ENCODE measurements around the gene ACP4.

ACP4 gene

GRCh38 chr19:50822661-50823208 lies 32.5 kb downstream of the ACP4 start:
- DNase-seq (ENCODE audit: low spot score): no peak

DNA sequence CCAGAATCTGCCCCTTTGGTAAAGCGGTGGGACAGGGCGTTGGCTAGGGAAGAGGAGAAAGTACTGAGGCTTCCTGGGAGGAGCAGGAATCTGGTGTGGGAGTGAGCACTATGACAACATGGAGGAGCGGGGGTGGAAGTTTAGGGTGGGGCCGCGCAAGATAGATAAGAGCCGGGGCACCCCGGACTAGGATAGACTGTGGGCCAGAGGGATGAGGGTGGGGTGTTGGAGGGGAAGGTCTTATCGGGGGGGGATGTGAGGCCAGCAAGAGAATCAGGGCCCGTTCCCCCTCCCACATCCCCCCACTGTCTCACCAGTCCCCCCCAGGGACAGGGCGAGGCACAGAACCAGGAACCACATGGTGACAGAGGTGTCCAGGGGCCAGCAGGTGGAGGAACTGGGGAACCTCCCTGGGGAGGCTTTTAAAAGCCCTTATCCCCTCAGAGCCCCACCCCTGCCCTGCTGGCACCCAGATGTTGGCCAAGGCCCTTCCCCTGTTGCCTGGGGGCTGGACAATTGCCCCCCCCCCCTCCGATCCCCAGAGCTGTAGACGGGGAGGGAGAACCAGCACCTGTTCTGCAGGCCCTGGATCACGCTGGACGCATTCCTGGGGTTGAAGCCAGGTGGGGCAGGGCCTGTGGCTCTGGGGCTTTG lies 33.3 kb downstream of the ACP4 start, which contains the start of gene KLK1:
Gene KLK1 (minus strand): TSS at position 399 of the 654 bp plus-strand sequence. CDS start 39 bp downstream, at position 360.
- DNase-seq (ENCODE audit: low spot score): no peak

DNA sequence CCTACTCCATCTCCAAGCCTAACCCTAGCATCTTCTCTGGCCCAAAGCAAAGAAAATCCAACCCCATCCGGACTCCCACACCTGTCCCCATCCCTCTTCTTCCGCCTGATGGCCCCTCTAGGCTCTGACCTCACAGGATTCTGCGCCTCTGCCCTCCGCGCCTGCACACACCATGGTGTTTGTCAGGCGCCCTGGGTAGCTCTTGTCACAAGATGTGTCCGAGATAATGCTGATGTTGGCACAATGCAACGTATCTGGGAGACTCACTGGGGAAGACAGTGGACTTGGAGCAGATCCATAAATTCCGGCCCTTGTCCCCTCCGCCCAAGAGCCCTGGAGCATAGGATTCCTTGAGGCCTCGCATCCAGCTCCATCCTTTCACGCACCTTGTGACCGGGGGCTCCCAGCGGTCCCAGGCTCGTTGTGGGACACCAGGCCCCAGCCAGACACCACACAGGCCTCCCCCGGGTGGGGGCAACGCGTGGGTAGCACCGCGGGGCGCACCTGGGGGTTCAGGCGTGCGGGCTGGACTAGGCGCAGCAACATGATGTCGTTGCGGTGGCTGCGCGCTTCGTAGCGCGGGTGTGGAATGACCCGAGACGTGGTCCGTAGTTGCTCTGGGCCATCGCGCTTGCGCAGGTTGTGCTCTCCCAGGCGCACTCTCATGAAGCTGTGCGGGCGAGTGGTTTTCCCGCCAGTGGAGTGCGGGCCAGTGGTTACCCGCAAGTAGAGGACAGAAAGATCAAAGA lies 36.5 kb downstream of the ACP4 start:
- DNase-seq (ENCODE audit: low spot score): no peak

DNA sequence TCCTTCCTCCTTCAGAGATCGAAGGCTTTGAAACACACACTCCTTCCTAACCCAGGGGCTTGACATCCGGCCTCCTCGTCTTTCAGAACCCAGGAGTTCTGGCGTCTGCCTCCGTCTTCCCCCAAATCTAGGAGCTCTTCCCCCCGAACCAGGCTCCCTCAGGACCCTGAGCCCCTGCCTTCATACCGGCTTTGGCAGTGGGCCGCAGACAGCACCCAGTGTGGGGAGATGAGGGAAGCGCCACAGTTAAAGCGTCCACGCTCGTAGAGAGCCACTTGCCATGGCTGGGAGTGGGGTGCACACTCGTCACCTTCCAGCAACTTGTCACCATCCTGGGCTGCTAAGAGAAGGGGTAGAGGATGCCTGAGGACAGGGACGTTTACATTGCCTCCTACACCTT lies 37.3 kb downstream of the ACP4 start:
- DNase-seq (ENCODE audit: low spot score): no peak

GRCh38 chr19:50829801-50830200 lies 39.6 kb downstream of the ACP4 start:
- DNase-seq (ENCODE audit: low spot score): no peak

- no peak for DNase-seq (ENCODE audit: low spot score)
These were observed 40.2 kb downstream of the ACP4 start for GRCh38 chr19:50830266-50831025.

GRCh38 chr19:50831026-50831396 lies 40.8 kb downstream of the ACP4 start:
- no peak for DNase-seq (ENCODE audit: low spot score)

DNA sequence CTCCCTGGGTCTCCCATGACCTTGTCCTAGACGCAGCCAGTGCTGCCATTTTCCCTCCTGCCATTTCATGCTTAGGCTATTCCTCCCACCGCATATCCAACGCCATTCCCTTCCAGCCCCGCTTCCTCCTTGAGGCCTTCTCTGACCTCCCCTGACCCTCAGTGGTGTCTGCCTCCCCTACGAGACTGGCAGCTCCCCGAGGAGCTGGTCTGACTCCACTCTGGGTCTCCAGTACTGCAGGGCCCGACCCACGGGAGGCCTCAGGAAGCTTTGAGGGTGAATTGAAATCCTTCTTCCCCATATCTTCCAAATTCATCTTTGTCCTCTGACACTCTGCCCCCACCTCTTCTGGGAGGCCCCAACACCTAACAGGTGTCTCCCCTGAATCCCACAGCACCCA lies 42.5 kb downstream of the ACP4 start:
- no peak for DNase-seq (ENCODE audit: low spot score)

DNA sequence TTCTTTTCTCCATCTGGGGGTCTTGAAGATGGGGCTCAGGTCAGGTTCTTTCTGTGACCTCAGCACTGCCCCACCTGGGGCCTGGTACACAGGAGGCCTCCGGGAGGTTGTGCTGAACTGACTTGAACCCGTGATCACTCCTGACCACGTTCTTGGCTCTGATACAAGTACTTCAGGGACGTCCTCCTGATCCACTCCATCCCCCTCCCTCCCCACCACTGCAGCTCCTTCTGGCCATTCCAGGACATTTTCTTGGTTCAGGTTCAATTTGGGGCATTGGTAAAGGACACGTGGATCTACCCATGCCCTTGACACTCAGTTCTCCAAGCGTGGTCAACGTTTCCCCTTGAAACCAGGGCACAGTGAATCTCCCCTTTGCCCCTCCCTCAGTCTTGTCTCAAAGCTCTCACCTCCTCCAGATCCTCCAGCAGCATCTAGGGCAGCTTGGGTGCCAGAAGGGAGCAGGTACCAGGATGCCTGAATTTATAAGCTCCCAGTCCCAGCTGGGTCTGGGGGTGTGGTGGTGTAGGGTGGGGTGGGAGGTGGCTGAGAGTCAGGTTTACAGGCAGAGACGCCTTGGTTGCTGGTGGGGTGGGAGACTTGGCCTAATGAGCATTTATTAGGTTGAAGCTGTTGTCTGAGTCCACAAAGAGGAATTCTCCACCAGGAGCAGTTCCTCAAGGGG lies 43.0 kb downstream of the ACP4 start, which contains the start of gene KLK15:
Gene KLK15 (minus strand): TSS at position 458 of the 685 bp plus-strand sequence. CDS start 2,082 bp downstream, outside the sequence.
- no peak for DNase-seq (ENCODE audit: low spot score)

- no peak for DNase-seq (ENCODE audit: low spot score)
These were observed 43.6 kb downstream of the ACP4 start for GRCh38 chr19:50833802-50834167.

- DNase-seq (ENCODE audit: low spot score): no peak
These were observed 45.0 kb downstream of the ACP4 start for GRCh38 chr19:50835103-50835784.

DNA sequence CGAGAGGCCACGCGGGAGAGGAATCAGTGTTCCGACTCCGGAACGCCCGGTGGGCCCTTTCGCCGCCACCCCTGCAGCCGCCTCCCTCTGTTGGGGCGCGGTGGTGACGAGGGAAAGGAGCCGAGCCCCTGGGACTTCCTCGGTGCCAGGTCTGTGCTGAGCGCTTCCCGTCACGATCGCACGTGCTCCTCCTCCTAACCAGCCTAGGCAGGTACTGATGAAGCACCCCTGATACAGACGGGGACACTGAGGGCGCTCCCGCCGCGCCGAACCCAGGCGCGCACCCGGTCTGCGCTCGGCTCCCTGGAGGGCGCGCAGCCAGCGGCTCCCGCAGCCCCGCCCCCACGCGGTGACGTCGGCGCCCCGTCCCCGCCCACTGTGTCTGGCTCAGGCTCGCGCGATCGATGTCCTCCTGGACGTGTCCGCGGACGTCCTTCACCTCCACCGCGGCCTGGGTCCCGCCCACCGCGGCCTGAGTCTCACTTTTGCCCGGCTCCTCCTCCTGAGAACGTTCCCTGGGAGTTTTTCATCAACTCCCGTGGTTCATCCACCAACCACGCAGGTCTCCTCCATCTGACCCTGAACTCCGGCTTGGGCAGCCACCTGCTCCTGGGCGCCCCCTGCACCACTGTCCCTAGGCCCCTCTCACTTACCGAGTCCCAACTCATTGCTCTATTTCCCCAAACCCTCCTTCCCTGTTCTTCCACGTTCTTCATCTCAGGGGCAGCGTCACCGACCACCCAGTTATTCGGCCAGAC lies 45.7 kb downstream of the ACP4 start:
- peak; percentile 64 for DNase-seq (ENCODE audit: low spot score)

GRCh38 chr19:50836543-50837195 lies 46.5 kb downstream of the ACP4 start:
- no peak for DNase-seq (ENCODE audit: low spot score)

GRCh38 chr19:50837300-50837699 lies 47.1 kb downstream of the ACP4 start:
- no peak for DNase-seq (ENCODE audit: low spot score)

DNA sequence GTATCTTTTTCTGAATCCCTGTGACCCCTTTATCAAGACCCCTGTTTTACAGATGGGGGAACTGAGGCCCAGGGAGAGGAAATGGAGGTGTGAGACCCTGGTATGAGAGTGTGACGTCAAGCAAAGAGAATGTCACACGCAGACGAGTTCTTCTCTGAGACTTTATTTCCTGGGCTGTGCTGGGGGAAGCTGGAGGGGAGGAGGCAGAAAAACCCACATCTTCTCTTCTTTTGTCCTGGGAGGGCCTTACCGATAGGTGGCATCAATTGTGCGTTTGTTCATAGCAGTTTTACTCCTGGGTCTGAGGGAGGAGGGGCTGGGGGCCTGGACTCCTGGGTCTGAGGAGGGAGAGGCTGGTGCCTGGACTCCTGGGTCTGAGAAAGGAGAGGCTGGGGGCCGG lies 48.0 kb downstream of the ACP4 start:
- DNase-seq (ENCODE audit: low spot score): no peak

GRCh38 chr19:50839712-50840655 lies 49.8 kb downstream of the ACP4 start:
- no peak for DNase-seq (ENCODE audit: low spot score)

- DNase-seq (ENCODE audit: low spot score): no peak
These were observed 51.9 kb downstream of the ACP4 start for GRCh38 chr19:50842130-50842529.

GRCh38 chr19:50843205-50843604 lies 53.0 kb downstream of the ACP4 start:
- no peak for DNase-seq (ENCODE audit: low spot score)

DNA sequence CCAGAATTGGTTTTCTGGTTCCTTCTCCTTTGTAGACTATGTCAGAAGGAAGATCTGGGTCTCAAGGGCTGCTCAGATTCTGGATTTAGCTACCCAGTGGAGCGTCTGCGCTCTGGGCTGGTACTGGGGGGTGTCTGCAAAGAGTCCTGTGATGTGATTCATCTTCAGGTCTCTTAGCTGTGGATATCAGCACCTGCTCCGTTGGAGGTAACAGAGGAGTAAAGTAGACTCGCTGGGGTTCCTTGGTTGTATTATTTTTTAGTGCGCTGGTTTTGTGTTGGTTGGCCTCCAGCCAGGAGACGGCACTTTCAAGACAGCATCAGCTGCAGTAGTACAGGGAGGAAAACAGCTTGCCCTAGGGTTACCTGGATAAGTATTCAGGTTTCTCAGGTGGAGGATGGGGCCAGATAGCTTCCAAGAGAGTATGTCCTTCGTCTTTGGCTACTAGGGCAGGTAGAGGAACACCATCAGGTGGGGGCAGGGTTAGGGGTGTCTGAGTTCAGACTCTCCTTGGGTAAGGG lies 53.5 kb downstream of the ACP4 start:
- no peak for DNase-seq (ENCODE audit: low spot score)

Measured in hematopoietic multipotent progenitor cell treated with erythropoietin and hydrocortisone succinate and interleukin-3 and kit ligand, for 15 days (in vitro differentiated cells).